Stomach (tissue), 4 donors: ENCODE measurements around the gene METTL6.

ENCODE experiments used
- CTCF ChIP-seq, 7 experiments: fragments of 450-650 bp in 4 of 7; fragments of 200-600 bp in 3 of 7; sonication (generic) in 3 of 7; IDR thresholded peaks; one replicate each; pipeline ENCODE4 v1.5.1; 2016 to 2019; ENCODE audit warnings: antibody characterized with exemption in 7 of 7, control low read depth in 2 of 7, mild to moderate bottlenecking in 1 of 7
- EP300 ChIP-seq: sonication (generic); formaldehyde crosslinking; IDR thresholded peaks from one replicate; pipeline ENCODE4 v1.6.1; 2017; ENCODE audit warnings: antibody characterized with exemption
- POLR2A ChIP-seq, 4 donors: fragments of 450-650 bp; IDR thresholded peaks; one replicate each; pipeline ENCODE4 v1.6.1; 2016; ENCODE audit warnings: antibody characterized with exemption in 4 of 4, control low read depth in 2 of 4, mild to moderate bottlenecking in 1 of 4, moderate library complexity in 1 of 4
- POLR2AphosphoS5 ChIP-seq, 3 donors: sonication (generic); formaldehyde crosslinking; IDR thresholded peaks; one replicate each; pipeline ENCODE4 v1.6.1; 2016; ENCODE audit warnings: antibody characterized with exemption in 3 of 3

GRCh38 chr3:15401936-15402335, 25.4 kb downstream of the METTL6 start:
- no peak for TF ChIP-seq CTCF (IDR thresholded peaks at IDR 0.05)
- no peak for TF ChIP-seq POLR2A (IDR thresholded peaks at IDR 0.05)
- TF ChIP-seq EP300 = no peak
- TF ChIP-seq POLR2AphosphoS5 (IDR thresholded peaks at IDR 0.05) = no peak
